Trophoblast cell (in vitro differentiated cells and primary cell): ENCODE data around the gene PPM1F.
"Not testable (repeated sequence)": the region's sequence is repeated elsewhere in the genome, so short reads cannot be mapped to it uniquely, and the experiment has no call there.

Experiments used
- DNase-seq, 2 donors: peaks; one replicate each; pipeline ENCODE4 v3.0.0-alpha.2; 2016
- H2AFZ ChIP-seq: 2 replicates; pipeline ENCODE4 v1.6.1; 2013; ENCODE audit warnings: low read length, moderate library complexity, mild to moderate bottlenecking; ENCODE audit not compliant: insufficient read depth, poor library complexity
- H2AK5ac ChIP-seq: 2 replicates; pipeline ENCODE4 v1.6.1; 2013; ENCODE audit warnings: mild to moderate bottlenecking, low read length
- H2BK120ac ChIP-seq: 2 replicates; pipeline ENCODE4 v1.6.1; 2013; ENCODE audit warnings: low read length, mild to moderate bottlenecking, moderate library complexity; ENCODE audit not compliant: insufficient read depth, poor library complexity
- H2BK12ac ChIP-seq: 2 replicates; pipeline ENCODE4 v1.6.1; 2013; ENCODE audit warnings: mild to moderate bottlenecking, low read length, moderate library complexity
- H2BK5ac ChIP-seq: 2 replicates; pipeline ENCODE4 v1.6.1; 2013; ENCODE audit warnings: low read length, low read depth, moderate library complexity, mild to moderate bottlenecking; ENCODE audit not compliant: poor library complexity
- H3K14ac ChIP-seq: 2 replicates; pipeline ENCODE4 v1.6.1; 2013; ENCODE audit warnings: mild to moderate bottlenecking, low read length
- H3K18ac ChIP-seq: 2 replicates; pipeline ENCODE4 v1.6.1; 2013; ENCODE audit warnings: mild to moderate bottlenecking, low read length
- H3K23ac ChIP-seq: 2 replicates; pipeline ENCODE4 v1.6.1; 2013; ENCODE audit warnings: low read length
- H3K27ac ChIP-seq: 2 replicates; pipeline ENCODE4 v1.5.1; 2013; ENCODE audit warnings: low read depth, mild to moderate bottlenecking, inconsistent platforms, low read length, moderate library complexity
- H3K27me3 ChIP-seq: 2 replicates; pipeline ENCODE4 v1.6.1; 2013; ENCODE audit warnings: inconsistent platforms, mild to moderate bottlenecking, low read length, moderate library complexity; ENCODE audit not compliant: insufficient read depth
- H3K36me3 ChIP-seq, 2 experiments: 1 replicate in 1 of 2; 2 replicates in 1 of 2; pipeline ENCODE4 v1.6.1; 2013; ENCODE audit warnings: low read length in 2 of 2, mild to moderate bottlenecking in 2 of 2, moderate library complexity in 1 of 2; ENCODE audit not compliant: insufficient read depth in 2 of 2, control insufficient read depth in 1 of 2
- H3K4ac ChIP-seq: 2 replicates; pipeline ENCODE4 v1.6.1; 2013; ENCODE audit warnings: low read depth, mild to moderate bottlenecking, low read length, moderate library complexity
- H3K4me1 ChIP-seq, 2 experiments: 1 replicate in 1 of 2; 2 replicates in 1 of 2; pipeline ENCODE4 v1.6.1; 2013; ENCODE audit warnings: low read length in 2 of 2, mild to moderate bottlenecking in 2 of 2, moderate library complexity in 1 of 2; ENCODE audit not compliant: insufficient read depth in 2 of 2, control insufficient read depth in 1 of 2
- H3K4me2 ChIP-seq: 2 replicates; pipeline ENCODE4 v1.6.1; 2013; ENCODE audit warnings: inconsistent platforms, mild to moderate bottlenecking, low read length, moderate library complexity
- H3K4me3 ChIP-seq: 2 replicates; pipeline ENCODE4 v1.5.1; 2013; ENCODE audit warnings: mild to moderate bottlenecking, low read depth, low read length, inconsistent platforms
- H3K79me1 ChIP-seq: one replicate; pipeline ENCODE4 v1.6.1; 2013; ENCODE audit warnings: low read length
- H3K79me2 ChIP-seq: 2 replicates; pipeline ENCODE4 v1.6.1; 2013; ENCODE audit warnings: low read length, mild to moderate bottlenecking; ENCODE audit not compliant: control insufficient read depth, insufficient read depth, poor library complexity
- H3K9ac ChIP-seq: 2 replicates; pipeline ENCODE4 v1.6.1; 2013; ENCODE audit warnings: mild to moderate bottlenecking, low read length
- H3K9me3 ChIP-seq: 2 replicates; pipeline ENCODE4 v1.6.1; 2013; ENCODE audit warnings: low read depth, mild to moderate bottlenecking, control low read depth, inconsistent platforms, low read length; ENCODE audit not compliant: insufficient read depth
- H4K12ac ChIP-seq: 2 replicates; pipeline ENCODE4 v1.6.1; 2013; ENCODE audit warnings: low read depth, mild to moderate bottlenecking, low read length, moderate library complexity
- H4K8ac ChIP-seq: 2 replicates; pipeline ENCODE4 v1.6.1; 2013; ENCODE audit warnings: low read depth, mild to moderate bottlenecking, low read length, moderate library complexity
- H4K91ac ChIP-seq: one replicate; pipeline ENCODE4 v1.6.1; 2013; ENCODE audit warnings: low read depth, mild to moderate bottlenecking, low read length, moderate library complexity
- WGBS: extraction: QIAGEN DNeasy Blood & Tissue Kit; methylation state at CpG from one replicate; pipeline ENCODE4 v1.1.7; 2013; ENCODE audit warnings: missing lambda C conversion rate; ENCODE audit not compliant: insufficient read length, insufficient coverage; ENCODE audit errors: extremely low coverage; 5-methylcytosine and 5-hydroxymethylcytosine counted together

The PPM1F gene

DNA sequence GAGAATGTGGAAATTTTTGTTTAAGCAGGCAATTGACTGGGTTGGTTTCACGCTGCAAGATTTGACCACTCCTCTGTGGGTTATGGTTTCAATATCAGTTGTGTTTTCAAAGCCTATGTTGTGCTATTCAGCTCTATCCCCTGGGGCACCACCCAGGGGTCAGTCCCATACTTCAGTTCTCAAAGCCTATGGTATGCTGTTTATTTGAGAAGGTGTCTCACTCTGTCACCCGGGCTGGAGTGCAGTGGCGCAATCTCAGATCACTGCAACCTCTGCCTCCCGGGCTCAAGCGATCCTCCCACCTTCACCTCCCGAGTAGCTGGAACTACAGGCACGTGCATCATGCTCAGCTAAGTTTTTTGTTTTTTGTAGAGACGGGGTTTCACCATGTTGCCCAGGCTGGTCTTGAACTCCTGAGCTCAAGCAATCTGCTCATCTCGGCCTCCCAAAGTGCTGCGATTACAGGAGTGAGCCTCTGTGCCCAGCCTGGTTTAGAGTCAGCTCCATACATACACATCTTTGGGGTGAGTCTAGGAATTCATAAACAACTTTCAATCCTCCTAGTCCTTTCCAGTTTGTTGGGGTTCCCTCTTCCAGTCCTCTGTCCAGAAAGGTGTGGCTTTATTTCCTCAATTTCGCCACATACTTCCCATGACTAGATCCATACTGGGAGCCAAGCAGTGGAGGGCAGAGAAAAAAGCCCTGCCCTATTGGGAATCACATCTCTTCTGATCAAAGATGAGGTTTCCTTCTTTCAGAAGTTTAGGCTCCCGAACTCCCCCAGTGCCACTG lies 50.2 kb downstream of the PPM1F start:
- Histone ChIP-seq H4K91ac (no peak overlapping the region), H3K4me2 (no peak overlapping the region), H3K4me1 (no peaks in the 10 kb centered on the region), H3K27me3 (no peaks in the 10 kb centered on the region), H2BK12ac (no peak overlapping the region), H3K9ac (no peak overlapping the region), H2AK5ac (no peak overlapping the region), H4K8ac (no peak overlapping the region), H2BK5ac (no peak overlapping the region), H3K9me3 (no peaks in the 10 kb centered on the region), H3K27ac (no peak overlapping the region), H3K14ac (no peak overlapping the region), H2BK120ac (no peak overlapping the region), H3K79me1 (no peaks in the 10 kb centered on the region), H3K4ac (no peak overlapping the region), H3K36me3 (no peaks in the 10 kb centered on the region), H3K23ac (no peak overlapping the region), H2AFZ (no peak overlapping the region), H3K18ac (no peak overlapping the region), H3K79me2 (no peaks in the 10 kb centered on the region), H3K4me3 (no peak overlapping the region), H4K12ac (no peak overlapping the region)
- peak; percentile 75 to 88 for DNase-seq
- WGBS, result no CpG with 5 or more reads among the region's 12 CpGs

DNA sequence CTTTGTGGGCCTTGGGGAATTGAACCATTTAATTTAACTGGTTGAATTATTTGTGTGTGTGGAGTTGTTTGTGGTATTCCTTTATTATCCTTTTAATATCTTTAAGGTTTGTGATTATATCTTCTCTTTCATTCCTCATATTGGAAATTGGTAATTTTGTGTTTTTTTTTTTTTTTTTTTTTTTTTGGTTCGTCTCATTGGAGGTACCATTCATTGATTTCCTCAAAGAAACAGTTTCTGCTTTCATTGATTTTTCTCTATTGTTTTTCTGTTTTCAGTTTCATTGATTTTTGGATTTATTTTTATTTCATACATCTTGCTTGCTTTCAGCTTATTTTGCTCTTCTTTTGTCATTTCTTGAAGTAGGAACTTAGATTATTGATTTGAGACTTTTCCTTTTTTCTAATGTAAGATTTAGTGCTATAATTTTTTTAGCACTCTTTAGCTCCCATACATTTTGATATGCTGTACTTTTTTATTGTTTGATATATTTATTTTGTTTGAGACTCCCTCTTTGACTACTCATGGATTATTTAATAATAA lies 54.2 kb downstream of the PPM1F start:
- Histone ChIP-seq H2AFZ (no peak overlapping the region), H4K91ac (no peak overlapping the region), H3K79me2 (no peaks in the 10 kb centered on the region), H3K23ac (no peak overlapping the region), H3K36me3 (no peaks in the 10 kb centered on the region), H2AK5ac (no peak overlapping the region), H2BK12ac (no peak overlapping the region), H4K8ac (no peak overlapping the region), H3K14ac (no peak overlapping the region), H4K12ac (no peak overlapping the region), H3K18ac (no peak overlapping the region), H3K27me3 (no peaks in the 10 kb centered on the region), H3K9ac (no peak overlapping the region), H3K4ac (no peak overlapping the region), H2BK120ac (no peak overlapping the region), H3K4me1 (no peaks in the 10 kb centered on the region), H3K4me2 (no peak overlapping the region), H3K9me3 (no peaks in the 10 kb centered on the region), H3K79me1 (no peaks in the 10 kb centered on the region), H3K27ac (no peak overlapping the region), H3K4me3 (no peak overlapping the region), H2BK5ac (no peak overlapping the region)
- no CpG with 5 or more reads among the region's 1 CpG for WGBS
- no peak for DNase-seq

DNA sequence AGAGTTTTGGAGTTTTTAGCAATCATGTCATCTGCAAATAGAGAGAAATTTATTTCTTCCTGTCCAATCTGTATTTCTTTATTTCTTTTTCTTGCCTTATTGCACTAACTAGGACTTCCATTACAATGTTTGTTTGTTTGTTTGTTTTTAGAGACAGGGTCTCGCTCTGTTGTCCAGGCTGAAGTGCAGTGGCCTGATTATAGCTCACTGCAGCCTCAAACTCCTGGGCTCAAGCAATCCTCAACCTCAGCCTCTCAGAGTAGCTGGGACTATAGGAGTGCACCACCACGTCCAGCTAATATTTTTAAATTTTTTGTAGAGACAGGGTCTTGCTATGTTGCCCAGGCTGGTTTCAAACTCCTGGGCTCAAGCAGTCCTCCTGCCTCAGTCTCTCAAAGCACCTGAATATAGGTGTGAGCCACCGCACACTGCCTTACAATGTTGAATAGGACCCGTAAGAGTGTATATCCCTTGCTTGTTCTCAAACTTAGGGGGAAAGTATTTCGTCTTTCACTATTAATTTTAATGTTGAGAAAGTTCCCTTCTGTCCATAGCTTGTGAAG lies 55.6 kb downstream of the PPM1F start:
- WGBS, result no CpG with 5 or more reads among the region's 5 CpGs
- Histone ChIP-seq H2BK120ac (no peak overlapping the region), H4K12ac (no peak overlapping the region)

DNA sequence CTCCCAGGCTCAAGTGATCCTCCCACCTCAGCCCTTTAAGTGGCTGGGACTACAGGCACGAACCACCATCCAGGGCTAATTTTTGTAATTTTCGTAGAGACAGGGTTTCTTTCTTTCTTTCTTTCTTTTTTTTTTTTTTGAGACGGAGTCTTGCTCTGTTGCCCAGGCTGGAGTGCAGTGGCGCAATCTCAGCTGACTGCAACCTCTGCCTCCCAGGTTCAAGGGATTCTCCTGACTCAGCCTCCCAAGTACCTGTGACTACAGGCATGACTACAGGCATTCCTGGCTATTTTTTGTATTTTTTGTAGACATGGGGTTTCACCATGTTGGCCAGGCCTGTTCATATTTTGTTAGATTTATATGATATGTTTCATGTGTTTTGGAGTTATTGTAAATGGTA lies 56.4 kb downstream of the PPM1F start:
- no CpG with 5 or more reads among the region's 4 CpGs for WGBS
- not testable (repeated sequence) for H2AK5ac ChIP-seq, H3K79me2 ChIP-seq, H2BK5ac ChIP-seq, H3K9me3 ChIP-seq, H3K27me3 ChIP-seq, H2BK12ac ChIP-seq, H3K9ac ChIP-seq, H3K18ac ChIP-seq, H3K79me1 ChIP-seq, H3K4me3 ChIP-seq, H4K8ac ChIP-seq, H4K91ac ChIP-seq, H3K27ac ChIP-seq, H3K36me3 ChIP-seq, H3K4me1 ChIP-seq, H2BK120ac ChIP-seq, H3K23ac ChIP-seq, H2AFZ ChIP-seq, H4K12ac ChIP-seq, H3K14ac ChIP-seq, H3K4ac ChIP-seq, H3K4me2 ChIP-seq
- peak in 1 of 2 donors; percentile 27 for DNase-seq

More for the DNA sequence above, 55.6 kb downstream of the PPM1F start:
- Histone ChIP-seq H3K27ac (no peak overlapping the region), H2AFZ (no peak overlapping the region), H3K14ac (no peak overlapping the region), H2BK5ac (no peak overlapping the region), H3K4ac (no peak overlapping the region), H4K8ac (no peak overlapping the region), H3K4me3 (no peak overlapping the region), H2BK12ac (no peak overlapping the region), H3K9ac (no peak overlapping the region), H3K27me3 (no peaks in the 10 kb centered on the region), H3K18ac (no peak overlapping the region), H3K23ac (no peak overlapping the region), H3K4me1 (no peaks in the 10 kb centered on the region), H3K4me2 (no peak overlapping the region), H3K79me1 (no peaks in the 10 kb centered on the region), H3K9me3 (no peaks in the 10 kb centered on the region), H3K36me3 (no peaks in the 10 kb centered on the region), H4K91ac (no peak overlapping the region), H3K79me2 (no peaks in the 10 kb centered on the region), H2AK5ac (no peak overlapping the region)
- no peak for DNase-seq
